Stimulated activated naive CD8-positive, alpha-beta T cell treated with anti-CD3 and anti-CD28 coated beads, Interleukin-15, Interleukin-2, amounts not matched to agents 100 U/mL and 50 U/mL, for 24 hours (primary cell): ENCODE results near the gene PURB.
"Not testable (repeated sequence)": the region's sequence is repeated elsewhere in the genome, so short reads cannot be mapped to it uniquely, and the experiment has no call there.

ENCODE experiments used
- ATAC-seq: fragments of 150-1000 bp; cut with Tn5 transposase; one replicate; pipeline ENCODE4 v1.10.0; 2021
- DNase-seq: peaks from one replicate; pipeline ENCODE4 v3.0.0; 2021

The PURB gene

DNA sequence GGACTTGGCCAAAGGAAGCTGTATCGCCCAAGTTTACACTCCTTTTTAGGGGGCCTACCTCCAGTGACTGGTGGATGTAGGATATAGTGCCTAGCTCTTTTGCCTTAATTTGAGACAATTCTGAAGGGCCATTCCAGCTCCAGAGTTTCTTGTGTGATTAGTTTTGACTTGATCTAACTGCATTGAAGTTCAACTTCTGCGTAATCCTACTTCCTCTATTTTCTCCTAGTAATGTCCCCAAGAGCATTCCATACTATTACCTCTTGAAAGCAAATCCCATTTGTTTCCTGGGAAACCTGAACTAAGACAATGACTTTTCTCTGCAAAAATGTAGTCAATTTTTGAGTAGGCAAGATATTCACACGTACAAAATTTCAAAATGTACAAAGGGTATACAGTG lies 32.7 kb downstream of the PURB start:
- DNase-seq = no peak

DNA sequence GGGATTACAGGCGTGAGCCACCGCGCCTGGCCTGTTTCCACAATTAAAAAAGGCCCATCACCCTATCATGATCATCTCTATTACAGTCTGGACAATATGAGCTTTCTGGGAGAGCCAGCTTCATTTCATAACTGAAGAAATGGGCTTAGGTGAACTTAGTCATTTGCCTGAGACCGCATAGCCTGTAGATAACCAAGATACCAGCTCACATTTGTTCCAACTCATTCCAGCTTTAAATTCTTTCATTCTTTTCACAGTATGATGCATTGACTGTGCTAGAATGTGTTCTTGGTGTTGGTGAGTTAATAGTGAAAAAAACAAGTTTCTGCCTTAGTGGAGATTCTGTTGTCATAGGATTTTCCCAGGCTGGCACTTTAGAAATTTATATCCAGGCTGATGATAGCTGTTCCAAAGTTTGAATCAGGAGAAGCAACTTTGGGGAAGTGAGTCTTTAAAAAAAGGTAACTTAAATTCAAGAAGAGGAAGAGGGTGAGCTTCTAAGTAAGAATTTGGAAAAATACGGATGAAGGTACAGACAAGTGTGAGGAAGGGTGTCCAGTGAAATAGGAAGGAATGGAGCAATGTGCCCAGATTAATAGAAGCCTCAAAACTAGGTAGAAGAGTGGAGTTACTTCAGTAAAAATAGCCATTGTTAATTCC lies 35.3 kb downstream of the PURB start:
- DNase-seq (no peak), ATAC-seq (no peak)

More for the DNA sequence above, 32.7 kb downstream of the PURB start:
- no peak for ATAC-seq

DNA sequence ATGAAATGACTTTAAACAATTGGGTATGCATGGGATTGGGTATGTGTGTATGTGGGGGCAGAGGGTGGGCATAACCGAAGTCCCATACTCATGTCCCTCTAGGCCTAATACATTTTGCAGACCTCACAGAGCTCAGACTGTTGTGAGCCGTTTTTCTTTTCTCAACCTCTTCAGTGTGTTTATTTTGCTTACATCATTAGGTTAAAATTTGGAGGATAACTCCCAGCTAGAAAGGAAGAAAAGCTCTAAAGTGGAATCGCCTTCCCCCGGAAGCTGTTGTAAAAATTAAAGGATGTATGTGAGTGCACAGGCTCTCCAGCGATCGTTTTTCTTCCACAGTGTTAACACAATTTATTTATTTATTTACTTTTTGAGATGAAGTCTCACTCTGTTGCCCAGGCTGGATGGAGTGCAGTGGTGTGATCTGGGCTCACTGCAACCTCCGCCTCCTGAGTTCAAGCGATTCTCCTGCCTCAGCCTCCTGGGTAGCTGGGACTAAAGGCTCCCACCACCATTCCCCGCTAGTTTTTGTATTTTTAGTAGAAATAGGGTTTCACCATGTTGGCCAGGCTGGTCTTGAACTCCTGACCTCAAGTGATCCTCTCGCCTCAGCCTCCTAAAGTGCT lies 36.0 kb downstream of the PURB start:
- no peak for ATAC-seq
- no peak for DNase-seq

DNA sequence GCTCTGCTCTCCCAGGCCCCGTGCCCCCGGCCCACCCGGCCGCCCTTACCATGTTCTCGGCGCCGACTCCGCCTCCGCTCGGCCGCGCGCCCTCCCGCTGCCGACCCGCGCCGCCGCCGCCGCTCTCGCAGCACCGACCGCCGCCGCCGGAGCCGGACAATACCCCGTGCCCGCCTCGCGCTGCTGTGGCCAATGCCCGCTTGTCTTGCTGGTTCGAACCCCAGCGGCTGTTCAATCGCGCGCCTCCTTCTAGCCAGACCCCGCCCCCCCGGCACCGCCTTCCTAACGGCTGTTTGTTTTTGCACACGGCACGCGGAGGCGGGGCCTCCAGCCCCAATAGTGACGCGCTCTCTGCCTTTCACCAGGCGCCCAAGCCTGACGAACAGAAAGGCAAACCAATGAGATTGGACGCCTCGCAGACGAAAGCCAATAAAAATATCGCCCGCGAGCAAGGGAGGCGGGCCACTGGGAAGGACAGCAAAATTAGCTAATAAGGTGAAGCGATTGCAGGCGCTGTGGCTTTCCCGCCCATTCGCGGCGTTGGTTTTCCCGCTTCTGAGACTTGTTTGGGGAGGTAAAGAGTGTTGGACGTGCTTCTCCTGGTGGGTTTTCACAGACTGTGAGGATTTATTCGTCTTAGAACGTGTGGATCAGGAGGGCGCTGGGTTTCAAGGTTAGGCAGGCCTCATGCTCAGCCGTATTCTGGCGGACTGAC lies 37.3 kb downstream of the PURB start, which contains the start of gene H2AZ2:
Gene H2AZ2 (minus strand): TSS at position 168 of the 715 bp plus-strand sequence. CDS start 116 bp downstream, at position 52.
- ATAC-seq = peak; percentile 95

DNA sequence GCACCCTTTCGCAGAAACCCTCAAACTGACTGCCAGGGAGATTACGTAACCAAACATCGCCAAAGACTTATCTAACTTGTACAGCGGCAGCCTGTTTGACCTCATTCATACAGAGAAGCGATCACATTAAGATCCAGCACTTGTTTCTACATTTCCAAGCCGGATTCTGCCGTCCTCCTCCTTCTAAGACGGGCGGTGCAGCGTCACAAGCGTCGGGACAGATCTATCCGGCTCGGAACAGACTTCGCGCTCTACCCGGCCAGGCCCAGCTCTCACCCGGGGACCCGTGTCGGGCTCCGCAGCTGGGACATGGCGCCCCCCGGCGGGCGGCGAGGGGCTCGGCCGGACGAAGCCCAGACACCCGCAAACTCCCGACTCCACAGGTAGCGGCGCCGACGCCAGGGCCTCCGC lies 37.8 kb downstream of the PURB start:
- peak; percentile 90 for DNase-seq
- ATAC-seq = peak; percentile 75

More for the DNA sequence above, 37.3 kb downstream of the PURB start, which contains the start of gene H2AZ2:
- DNase-seq = peak; percentile 100

DNA sequence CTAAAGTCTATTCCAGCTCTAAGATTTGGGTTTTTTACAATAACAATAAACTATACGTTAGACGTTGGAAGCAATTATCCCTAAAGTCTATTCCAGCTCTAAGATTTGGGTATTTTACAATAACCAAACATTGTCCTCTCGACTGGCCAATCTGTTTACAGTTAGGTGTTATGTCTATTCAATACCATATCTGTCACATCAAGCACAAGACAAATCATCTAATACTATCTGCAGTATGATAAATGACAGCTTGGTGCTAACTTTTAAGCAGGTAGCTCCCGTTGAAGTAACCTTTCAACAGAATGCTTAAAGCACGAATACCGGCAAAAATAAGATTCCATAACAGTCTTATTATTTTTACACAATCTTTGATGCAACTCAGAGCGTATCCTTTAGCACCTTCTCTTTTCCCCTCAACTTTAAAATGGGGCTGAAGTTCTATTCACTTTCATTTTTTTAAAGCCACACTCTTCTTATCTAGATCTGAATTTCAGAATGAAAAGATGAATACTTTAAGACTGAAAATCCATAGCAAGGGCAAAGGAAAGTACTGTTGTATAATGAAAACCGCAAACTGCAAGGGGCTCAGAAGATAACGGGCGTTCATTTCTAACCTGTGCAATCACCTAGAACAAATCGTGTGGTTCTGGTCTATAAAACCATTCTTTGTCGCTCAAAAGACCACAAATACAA lies 38.4 kb downstream of the PURB start:
- no peak for ATAC-seq
- no peak for DNase-seq

DNA sequence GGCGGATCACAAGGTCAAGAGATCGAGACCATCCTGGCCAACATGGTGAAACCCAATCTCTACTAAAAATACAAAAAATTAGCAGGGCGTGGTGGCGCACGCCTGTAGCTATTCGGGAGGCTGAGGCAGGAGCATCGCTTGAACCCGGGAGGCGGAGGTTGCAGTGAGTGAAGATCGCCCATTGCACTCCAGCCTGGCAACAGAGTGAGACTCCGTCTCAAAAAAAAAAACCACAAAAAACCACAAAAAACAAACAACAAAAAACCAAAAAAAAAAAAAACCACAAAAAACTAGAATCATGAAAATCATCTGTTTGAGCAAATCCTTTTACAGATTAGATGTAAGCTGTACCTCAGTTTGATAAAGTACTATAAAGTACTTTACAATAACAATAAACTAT lies 38.9 kb downstream of the PURB start:
- ATAC-seq = not testable (repeated sequence)
- peak; percentile 12 for DNase-seq

DNA sequence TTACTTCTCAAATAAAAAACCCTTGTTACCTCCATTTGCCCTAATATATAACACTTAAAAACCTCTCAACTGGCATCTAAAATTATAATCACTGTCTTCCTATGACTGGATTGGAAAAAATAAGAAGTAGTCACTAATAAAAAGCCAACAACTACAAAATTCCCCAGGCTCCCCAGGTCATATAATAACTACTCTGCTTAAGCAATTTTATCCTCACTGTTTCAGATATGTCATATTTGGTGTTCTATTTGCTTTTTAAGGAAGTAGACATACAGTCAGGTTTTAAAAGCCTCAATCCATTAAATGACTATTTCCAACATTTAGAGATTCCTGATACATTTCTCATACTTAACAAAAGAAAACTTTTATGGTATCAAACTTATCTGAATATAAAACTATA lies 39.9 kb downstream of the PURB start:
- ATAC-seq = no peak
- no peak for DNase-seq

DNA sequence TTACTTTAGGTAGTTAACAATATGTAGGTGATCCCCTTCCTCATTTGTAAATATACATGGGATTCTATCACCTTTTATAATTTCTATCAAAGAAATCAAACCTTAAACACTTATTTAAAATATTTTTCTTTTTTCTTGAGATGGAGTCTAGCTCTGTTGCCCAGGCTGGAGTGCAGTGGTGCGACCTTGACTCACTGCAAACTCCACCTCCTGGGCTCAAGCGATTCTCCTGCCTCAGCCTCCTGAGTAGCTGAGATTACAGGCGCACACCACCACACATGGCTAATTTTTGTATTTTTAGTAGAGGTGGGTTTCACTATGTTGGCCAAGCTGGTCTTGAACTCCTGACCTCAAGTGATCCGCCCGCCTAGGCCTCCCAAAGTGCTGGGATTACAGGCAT lies 41.9 kb downstream of the PURB start:
- ATAC-seq, DNase-seq: not testable (repeated sequence)

DNA sequence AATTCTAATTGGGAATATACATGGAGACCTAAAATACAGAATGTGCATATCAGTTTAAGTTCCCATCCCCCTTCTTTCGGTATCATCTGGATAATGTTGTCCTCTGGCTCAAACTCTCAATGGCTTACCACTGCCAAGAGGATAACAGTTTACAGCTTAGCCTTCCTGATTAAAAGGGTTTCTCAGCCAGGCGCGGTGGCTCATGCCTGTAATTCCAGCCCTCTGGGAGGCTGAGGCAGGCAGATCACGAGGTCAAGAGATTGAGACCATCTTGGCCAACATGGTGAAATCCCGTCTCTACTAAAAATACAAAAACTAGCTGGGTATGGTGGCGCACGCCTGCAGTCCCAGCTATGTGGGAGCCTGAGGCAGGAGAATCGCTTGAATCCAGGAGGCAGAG lies 42.7 kb downstream of the PURB start:
- not testable (repeated sequence) for DNase-seq, ATAC-seq

DNA sequence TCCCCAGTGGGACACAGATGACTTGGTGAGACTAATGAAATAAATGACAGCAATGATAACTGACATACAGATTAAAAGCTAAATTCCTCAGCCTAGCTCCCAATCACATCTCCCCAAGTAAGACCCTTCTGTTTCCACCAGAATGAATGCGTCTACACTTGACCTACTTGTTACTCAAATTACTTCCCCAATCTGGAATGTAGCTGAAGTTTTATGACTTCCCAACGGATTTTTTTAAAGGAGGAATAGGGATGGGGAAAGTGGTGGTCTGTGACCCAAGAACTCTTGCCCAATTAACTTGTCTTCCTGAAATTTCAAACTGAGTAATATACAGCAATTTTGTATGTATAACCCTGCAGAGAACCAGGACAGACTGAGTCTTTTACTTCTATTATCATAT lies 46.6 kb downstream of the PURB start:
- ATAC-seq (no peak), DNase-seq (no peak)

DNA sequence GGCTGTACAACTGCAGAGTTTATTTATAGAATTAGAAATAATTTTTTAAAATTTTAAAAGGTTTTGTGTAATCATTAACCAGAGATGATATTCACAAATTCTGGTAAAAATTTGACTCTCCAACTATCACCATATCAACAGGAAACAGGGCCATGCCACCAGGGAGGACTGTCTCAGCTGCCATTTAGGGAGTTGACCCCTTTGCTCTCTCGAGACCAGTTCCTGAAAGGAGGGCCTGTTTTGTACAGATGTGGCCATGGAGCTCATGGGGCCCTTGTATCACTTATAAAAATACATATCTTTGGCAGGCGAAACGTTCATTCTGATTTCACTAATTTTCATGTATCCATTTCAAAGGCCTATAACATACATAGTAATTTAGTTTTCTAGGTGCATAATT lies 57.8 kb downstream of the PURB start:
- ATAC-seq = no peak

More for the DNA sequence above, 57.8 kb downstream of the PURB start:
- no peak for DNase-seq
